Endometrial microvascular endothelial cells (primary cell): Measurements from ENCODE around the gene MYH1. TPM values are rescaled to one million over a fixed set of nuclear protein-coding genes. Genes with fewer than 3 reads are reported as not detected.

Experiments used
- in situ Hi-C: cut with HindIII; loops from 2 replicates; pipeline ENCODE4 v1.10.0; 2017; ENCODE audit warnings: low sequenced_read_pairs, low pct_unique_long_range_greater_than_20kb; ENCODE audit errors: inconsistent ontology term
- total RNA-seq: library from RNA; depleted of rRNA; stranded (reverse); fragments of >200 nt; gene quantifications from one replicate; pipeline ENCODE4 v1.2.3, GENCODE V29; 2015; ENCODE audit errors: inconsistent ontology term

The MYH1 gene
- total RNA-seq, 1 donor from 2014 or later, result not detected

DNA sequence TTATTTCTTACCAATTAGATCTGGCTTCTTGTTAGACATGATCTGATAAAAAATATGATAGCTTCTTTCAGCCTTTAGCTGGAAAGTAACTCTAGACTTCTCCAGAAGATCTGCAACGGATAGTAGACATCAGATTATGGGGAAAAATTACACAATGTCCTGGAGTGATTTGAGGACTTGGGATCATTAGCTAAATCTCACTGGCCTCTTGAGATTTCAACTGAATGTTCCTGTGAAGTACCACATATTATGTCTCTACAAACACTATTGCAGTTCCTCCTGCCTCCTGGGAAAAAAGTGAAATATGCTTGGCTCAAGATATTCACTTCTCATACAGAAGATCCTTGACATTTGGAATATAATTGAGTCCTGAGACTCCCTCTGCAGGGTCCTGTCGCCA lies 5.5 kb downstream of the MYH1 start:
- in situ Hi-C loops, result no loop called here

DNA sequence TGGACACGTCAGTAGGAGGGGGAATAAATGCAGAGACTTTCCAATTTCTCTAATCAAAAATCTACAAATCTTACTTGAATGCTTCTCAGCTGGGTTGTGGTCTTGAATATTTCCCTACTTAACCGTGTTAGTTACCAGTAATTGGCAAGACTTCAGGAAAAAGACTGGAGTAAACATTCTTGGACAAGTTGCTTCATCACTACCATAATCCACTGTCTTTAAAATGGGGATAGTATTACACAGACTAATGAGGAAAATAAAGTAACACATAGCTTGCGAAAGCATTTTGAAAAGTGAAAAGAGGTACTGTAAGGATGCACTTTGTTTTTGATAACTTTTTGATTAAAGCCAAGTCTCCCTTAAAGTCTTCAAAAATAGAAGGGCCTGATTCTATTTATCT lies 18.4 kb downstream of the MYH1 start:
- in situ Hi-C loops, result no loop called here

DNA sequence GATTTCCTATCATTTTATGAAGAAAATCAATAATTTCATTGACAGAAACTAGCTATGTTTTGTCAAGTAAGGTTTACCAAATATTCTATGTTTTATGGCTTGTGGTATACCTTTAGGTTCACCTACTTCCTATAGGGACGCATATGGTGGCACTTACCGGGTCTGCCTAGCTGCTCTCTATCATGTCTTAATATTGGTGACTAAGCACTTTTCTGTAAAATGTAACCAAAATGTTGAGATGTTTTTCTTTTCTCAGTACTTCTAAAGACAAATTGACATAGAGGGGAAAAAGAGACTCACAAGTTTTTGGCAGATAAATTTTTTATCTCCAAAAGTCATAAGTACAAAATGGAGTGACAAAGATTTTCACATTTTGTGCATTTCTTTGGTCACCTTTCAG lies 26.3 kb downstream of the MYH1 start:
- in situ Hi-C loops, result no loop called here

DNA sequence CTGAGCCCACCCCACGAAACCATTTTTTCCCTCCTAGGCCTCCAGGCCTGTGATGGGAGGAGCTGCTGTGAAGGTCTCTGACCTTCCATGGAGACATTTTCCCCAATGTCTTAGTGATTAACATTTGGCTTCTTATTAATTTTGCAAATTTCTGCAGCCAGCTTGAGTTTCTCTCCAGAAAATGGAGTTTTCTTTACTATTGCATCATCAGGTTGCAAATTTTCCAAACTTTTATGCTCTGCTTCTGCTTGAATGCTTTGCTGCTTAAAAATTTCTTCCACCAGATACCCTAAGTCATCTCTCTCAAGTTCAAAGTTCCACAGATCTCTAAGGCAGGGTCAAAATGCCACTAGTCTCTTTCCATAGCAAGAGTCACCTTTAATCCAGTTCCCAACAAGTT lies 36.1 kb downstream of the MYH1 start:
- in situ Hi-C loops, result no loop called here

DNA sequence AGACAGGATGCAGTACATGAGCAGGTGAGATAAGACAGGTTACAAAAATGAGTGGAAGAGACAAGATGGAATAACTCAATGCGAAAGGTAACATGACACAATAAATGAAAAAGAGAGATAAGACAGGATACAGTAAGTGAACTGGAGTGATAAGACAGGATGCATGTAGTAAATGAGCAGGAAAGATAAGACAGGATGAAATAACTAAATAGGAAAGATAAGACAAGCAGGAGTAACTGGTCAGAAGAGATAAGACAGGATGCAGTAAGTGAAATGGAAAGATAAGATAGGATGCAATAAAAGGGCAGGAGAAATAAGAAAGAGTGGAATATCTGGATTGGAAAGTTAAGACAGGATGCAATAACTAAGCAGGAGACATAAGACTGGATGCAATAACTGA lies 40.6 kb downstream of the MYH1 start:
- in situ Hi-C loops, result no loop called here

DNA sequence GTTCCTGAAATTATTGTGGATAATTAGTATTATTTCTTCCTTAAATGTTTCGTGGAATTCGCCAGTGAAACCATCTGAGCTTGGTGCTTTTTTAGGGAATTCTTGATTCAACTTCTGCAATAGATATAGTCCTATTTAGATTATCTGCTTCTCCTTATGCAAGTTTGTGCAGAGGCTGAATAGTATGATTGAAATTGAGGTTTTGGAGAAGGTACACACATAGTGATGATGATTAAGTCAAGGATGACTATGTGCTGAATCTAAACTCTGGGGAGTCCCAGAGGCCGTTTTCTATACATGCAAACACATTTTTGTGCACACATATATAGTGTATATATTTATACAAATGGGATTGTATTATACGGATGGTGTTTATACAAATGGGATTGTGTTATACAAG lies 43.8 kb downstream of the MYH1 start:
- in situ Hi-C loops, result no loop called here

DNA sequence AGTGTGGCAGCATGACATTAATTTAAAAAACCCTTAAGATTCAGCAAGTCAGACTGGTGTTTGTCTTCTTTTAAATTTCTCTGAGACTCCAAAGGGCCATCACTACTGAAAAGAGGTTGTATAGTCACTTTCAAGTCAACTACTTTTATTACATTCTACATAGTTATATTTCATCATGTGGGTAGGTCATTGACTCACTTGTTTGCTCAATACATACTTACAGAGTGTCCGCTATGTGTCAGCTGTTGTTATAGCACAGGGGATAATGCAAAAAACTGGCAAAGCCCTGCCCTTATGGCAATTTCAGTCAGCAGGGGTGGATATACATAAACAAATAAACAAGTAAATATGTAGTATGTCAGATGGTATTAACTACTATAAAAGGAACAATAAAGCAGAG lies 46.5 kb downstream of the MYH1 start:
- in situ Hi-C loops, result no loop called here

DNA sequence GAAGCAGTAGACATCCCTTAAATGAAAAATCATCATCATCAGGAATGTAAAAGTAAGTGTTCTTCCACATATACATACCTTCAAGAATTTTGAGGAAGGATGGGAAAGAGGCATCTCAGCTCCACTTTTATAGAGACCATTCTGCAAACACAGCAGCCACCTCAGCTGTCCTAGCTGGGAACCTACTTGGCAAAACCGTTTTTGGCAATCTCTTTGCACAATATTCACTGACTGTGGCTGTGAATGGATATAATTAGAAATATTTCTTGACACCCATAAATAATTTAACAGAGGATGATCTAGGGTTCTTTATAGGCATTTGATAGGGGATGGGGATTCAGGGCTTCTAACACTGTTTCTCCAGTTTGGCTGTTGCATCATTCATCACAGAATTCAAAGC lies 48.9 kb downstream of the MYH1 start, which contains the start of gene MYH4:
TSS of gene MYH4 (minus strand) at position 101 of the 400 bp plus-strand sequence. CDS start 2,814 bp downstream, outside the sequence.
- in situ Hi-C loops, result no loop called here

DNA sequence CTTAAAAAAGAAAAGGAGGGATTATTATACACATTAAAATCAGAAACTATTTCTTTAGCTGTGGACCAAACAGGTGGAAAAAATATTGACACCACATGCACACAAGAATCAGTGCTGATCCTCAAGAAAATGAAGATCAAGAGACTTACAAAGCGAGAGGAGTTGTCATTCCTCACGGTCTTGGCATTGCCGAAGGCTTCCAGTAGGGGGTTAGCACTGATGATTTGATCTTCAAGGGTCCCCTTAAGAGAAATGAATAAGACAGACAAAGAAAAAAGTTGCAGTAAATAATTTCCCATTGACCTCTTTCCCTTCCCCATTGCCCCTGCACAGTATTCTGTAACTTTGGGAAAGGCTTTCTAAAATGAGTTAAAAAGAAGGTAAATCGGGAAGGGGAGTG lies 54.9 kb downstream of the MYH1 start:
- in situ Hi-C loops, result no loop called here

DNA sequence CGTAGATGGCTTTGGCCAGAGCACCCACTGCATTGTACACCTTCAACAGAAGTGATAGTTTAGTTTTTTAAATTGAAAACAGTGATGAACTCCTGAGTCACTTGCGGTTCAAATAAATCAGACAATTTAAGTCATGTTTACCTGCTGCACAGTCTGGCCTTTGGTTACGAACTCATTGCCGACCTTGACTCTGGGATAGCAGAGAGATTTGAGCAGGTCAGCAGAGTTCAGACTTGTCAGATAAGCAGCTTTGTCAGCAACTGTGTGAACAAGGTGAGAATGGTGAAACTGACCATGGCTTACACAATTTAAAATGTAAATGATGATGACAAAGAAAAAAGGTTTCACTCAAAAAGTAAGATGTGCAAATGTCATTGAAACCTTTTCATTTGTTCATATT lies 58.3 kb downstream of the MYH1 start:
- in situ Hi-C loops, result no loop called here

DNA sequence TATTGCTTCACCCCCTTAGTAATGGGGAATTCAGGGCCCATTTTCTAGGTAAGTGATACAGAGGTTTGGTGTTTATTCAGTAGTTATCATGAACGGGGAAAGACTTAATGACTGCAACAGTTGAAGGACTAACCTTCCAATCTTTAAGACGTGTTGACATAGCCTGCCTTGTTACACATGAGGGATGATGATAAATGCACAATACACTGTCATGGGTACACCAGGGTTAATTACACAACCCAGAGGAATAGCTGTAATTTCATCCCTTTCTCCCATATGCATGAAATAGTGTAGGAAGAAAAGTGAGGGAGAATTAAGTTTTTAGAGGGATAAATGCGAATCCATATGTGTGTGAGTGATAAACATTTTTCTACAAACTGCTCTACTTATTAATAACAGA lies 59.6 kb downstream of the MYH1 start:
- in situ Hi-C loops, result no loop called here

DNA sequence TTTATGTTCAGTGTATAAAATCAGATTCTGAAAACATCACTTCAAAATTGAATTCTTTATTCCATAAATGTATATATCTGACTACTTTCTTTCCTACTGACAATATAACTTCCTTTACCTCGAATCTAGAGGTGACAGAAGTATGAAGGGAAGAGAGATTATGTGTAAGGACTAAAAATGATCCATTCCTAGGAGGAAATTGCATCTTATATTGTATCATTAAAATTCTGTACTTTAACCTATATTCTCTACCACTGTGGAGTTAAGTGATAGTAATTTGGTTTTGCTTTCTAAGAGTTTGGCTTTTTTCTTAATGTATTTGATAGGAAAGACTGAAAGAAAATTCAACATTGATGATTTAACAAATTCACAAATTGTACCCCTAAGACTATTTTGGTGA lies 60.4 kb downstream of the MYH1 start:
- in situ Hi-C loops, result no loop called here

DNA sequence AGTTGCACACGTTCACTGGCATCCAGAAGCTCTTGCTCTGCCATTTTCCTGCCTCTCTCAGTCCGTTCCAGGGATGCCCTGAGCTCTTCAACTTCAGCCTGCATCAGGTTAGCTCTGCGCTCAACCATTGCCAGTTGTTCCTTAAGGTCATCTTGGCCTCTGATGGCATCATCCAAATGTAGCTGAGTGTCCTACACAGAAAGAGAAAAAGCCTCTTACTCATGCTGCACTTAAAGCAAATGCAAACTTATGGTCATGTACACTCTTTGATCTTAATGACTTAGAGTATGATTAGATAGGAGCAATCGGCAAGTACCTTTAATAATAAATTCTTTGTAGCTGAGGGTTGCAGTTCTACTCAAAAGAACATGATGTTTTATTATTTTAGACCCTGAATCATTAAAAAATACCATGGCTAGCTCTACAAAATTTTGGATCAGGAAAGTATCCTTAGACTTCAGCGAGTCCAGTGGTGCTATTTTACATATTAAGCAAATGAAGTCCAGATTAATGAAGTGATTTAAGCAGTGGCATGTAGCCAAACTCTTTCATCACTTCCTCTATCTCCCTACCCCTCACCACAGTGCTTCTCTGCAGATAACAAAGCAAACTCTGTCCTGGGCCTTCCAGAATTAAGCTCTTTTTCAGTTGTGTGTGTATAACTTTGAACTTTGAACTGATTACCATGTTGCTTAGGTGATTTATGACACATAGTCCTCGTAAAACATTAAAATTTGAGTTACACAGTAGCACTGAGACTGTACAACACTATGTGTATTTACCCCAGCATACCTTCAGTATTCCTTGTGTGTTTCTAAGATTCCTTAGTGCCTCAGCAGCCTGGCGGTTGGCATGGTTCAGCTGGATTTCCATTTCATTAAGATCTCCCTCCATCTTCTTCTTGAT lies 71.1 kb downstream of the MYH1 start:
- in situ Hi-C loops, result no loop called here

Other genes starting within 250 kb of the MYH1 start
- not detected for gene MYH13, start 145.5 kb downstream of the MYH1 start, total RNA-seq
- gene MYH8, start 96.6 kb downstream of the MYH1 start, total RNA-seq, result not detected
- not detected for gene MYH4, start 49.0 kb downstream of the MYH1 start, total RNA-seq
- gene MYH2, start 31.1 kb upstream of the MYH1 start, total RNA-seq, result under 0.01 TPM
- gene MYH3, start 138.8 kb upstream of the MYH1 start, total RNA-seq, result 0.09 TPM
- 32.8 TPM for gene SCO1, start 179.0 kb upstream of the MYH1 start, total RNA-seq
- 13.3 TPM for gene ADPRM, start 179.1 kb upstream of the MYH1 start, total RNA-seq
- 4.4 TPM for gene TMEM220, start 211.5 kb upstream of the MYH1 start, total RNA-seq